ENCODE data around the gene MACROH2A1.

Gene MACROH2A1

DNA sequence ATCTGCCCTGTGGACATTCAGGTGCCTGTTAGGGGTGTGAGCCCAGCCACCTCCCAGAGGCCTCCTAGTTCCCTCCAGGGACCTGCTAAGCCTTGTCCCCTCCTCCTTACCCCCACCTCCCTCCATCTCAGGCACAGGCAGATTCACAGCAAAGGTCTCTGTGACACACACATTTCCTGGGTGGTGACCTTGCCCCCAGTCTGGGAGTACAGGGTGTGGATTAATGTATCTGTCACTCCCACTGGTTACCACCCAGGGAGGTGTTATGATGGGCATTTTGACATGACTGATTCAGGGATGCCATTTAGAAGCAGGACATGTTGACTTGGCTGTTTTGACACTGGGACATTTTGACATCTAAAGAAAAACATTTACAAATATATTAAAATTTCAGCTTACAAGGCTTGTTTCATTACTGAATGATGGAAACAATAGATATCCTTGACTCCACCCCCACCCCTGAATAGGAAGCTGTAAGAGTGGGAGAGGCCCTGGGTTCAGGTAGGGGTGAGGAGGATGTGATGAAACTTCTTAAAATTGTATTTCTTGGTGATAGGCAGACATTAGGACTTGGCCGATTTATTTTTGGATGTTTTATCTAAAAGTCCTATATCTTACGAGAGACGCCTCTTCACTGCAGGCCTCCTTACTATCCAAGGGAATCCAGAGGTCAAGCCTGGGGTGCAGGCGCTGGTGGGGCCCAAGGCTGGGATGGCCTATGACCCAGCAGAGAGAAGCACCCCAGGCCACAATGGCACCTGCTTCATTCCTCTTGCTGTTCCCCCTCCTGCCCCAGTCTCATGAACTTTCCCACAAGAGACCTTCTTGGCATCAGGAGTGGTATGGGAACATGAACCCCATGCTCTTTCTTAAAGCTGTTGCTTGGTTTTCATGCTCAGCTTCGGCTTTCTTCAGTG is 101.9 kb downstream of the MACROH2A1 start:
- TF ChIP-seq, protein P1, sequence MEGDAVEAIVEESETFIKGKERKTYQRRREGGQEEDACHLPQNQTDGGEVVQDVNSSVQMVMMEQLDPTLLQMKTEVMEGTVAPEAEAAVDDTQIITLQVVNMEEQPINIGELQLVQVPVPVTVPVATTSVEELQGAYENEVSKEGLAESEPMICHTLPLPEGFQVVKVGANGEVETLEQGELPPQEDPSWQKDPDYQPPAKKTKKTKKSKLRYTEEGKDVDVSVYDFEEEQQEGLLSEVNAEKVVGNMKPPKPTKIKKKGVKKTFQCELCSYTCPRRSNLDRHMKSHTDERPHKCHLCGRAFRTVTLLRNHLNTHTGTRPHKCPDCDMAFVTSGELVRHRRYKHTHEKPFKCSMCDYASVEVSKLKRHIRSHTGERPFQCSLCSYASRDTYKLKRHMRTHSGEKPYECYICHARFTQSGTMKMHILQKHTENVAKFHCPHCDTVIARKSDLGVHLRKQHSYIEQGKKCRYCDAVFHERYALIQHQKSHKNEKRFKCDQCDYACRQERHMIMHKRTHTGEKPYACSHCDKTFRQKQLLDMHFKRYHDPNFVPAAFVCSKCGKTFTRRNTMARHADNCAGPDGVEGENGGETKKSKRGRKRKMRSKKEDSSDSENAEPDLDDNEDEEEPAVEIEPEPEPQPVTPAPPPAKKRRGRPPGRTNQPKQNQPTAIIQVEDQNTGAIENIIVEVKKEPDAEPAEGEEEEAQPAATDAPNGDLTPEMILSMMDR (IDR thresholded peaks at IDR 0.05; ENCODE audit: low read depth, low read length), result no peak
- H3K4me1 ChIP-seq, result no peaks in the 10 kb centered on the region
- H3K27me3 ChIP-seq, result no peaks in the 10 kb centered on the region
- no peaks in the 10 kb centered on the region for H3K9me3 ChIP-seq
- DNase-seq, result no peak
- H3K36me3 ChIP-seq, result no peaks in the 10 kb centered on the region
- H3K4me3 ChIP-seq (ENCODE audit: low read depth, low read length), result no peak overlapping the region

DNA sequence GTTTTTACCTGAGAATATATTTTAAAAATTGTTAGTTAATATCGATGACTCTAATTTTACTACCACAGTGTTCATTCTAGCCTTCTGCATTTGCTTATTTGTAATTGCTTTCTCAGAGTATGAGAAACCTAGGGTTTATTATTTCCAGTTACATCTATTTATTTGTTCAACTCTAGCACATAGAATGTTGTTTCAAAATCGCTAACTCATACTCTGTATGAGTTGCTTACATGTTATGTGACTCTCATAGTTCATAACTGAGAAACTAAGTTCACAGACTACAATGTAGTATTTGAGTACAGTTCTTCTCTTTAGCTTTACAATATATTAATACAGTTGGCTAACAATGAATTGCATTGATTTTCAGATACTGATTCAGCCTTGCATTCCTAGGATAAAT is 103.2 kb downstream of the MACROH2A1 start:
- no peak overlapping the region for H3K4me3 ChIP-seq (ENCODE audit: low read depth, low read length)
- H3K4me1 ChIP-seq, result no peaks in the 10 kb centered on the region
- no peaks in the 10 kb centered on the region for H3K36me3 ChIP-seq
- TF ChIP-seq, protein P1 (IDR thresholded peaks at IDR 0.05; ENCODE audit: low read depth, low read length), result no peak
- no peaks in the 10 kb centered on the region for H3K27me3 ChIP-seq
- no peak for DNase-seq
- no peaks in the 10 kb centered on the region for H3K9me3 ChIP-seq

DNA sequence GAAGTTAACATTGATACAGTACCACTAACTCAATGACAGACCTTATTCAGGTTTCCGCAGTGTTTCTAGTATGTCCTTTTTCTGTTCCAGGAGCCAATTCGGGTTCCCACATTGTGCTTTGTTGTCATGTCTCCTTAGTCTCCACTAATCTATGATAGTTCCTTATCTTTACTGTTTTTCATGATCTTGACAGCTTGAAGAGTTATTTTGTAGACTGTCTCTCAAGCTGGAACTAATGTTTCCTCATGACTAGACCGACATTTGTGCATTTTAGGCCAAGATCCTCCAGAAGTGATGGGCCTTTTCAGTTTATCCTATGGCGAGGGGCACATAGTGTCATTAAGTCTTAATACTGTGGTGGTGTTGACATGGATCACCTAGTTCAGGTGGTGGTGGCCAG is 104.2 kb downstream of the MACROH2A1 start:
- H3K36me3 ChIP-seq, result no peaks in the 10 kb centered on the region
- H3K4me1 ChIP-seq, result no peaks in the 10 kb centered on the region
- H3K4me3 ChIP-seq (ENCODE audit: low read depth, low read length), result no peak overlapping the region
- no peaks in the 10 kb centered on the region for H3K27me3 ChIP-seq
- H3K9me3 ChIP-seq, result no peaks in the 10 kb centered on the region
- DNase-seq, result no peak
- TF ChIP-seq, protein P1 (IDR thresholded peaks at IDR 0.05; ENCODE audit: low read depth, low read length), result no peak

DNA sequence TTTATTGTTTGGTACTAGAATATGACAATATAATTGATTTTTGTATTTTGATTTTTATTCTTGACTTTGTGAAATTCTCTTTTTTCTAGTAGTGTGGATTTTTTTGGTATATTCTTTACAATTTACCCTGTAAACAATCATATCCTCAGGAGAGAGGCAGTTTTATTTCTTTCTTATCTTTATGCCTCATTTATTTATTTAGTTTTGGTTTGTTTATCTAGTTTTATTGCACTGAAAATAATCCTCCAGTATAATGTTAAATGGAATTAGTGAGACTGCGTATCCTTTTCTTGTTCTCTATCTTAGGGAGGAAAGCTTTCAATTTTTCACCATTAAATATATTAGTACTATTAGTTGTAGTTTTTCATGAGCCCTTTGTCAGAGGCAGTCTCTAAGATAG is 109.4 kb downstream of the MACROH2A1 start:
- Histone ChIP-seq H3K27me3 (no peaks in the 10 kb centered on the region), H3K9me3 (no peaks in the 10 kb centered on the region), H3K36me3 (no peaks in the 10 kb centered on the region), H3K4me3 (ENCODE audit: low read depth, low read length) (no peak overlapping the region), H3K4me1 (no peaks in the 10 kb centered on the region)
- TF ChIP-seq, protein P1 (IDR thresholded peaks at IDR 0.05; ENCODE audit: low read depth, low read length), result no peak
- DNase-seq, result no peak

DNA sequence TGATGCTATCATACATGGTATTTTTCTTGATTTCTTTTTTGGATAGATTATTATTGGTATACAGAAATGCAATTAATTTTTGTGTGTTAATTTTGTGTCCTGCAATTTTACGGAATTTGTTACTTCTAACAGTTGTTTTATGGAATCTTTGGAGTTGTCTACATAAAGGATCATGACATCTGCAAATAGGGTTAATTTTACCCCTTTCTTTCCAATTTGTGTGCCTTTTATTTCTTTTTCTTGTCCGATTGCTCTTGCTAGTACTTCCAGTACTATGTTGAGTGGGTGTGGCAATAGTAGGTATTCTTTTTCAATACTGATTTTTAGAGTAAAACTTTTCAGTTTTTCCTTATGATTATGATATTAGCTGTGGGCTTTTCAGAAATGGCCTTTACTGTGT is 111.5 kb downstream of the MACROH2A1 start:
- no peaks in the 10 kb centered on the region for H3K9me3 ChIP-seq
- H3K4me3 ChIP-seq (ENCODE audit: low read depth, low read length), result no peak overlapping the region
- no peaks in the 10 kb centered on the region; the same call in 1 of the 2 replicates for H3K27me3 ChIP-seq
- H3K36me3 ChIP-seq, result no peaks in the 10 kb centered on the region
- TF ChIP-seq, protein P1 (IDR thresholded peaks at IDR 0.05; ENCODE audit: low read depth, low read length), result no peak
- DNase-seq, result no peak
- H3K4me1 ChIP-seq, result no peaks in the 10 kb centered on the region

Measured in BE2C (cell line).